ENCODE measurements around the gene TLR1. TPM values are rescaled to one million over a fixed set of nuclear protein-coding genes. Genes with fewer than 3 reads are reported as not detected.

TLR1 gene
- total RNA-seq, 1 donor from 2014 or later: not detected

GRCh38 chr4:38805530-38806145, 1.0 kb upstream of the TLR1 start:
- Mint-ChIP-seq H3K4me3 (no peak overlapping the region), H3K36me3 (ENCODE audit: low read depth) (peaks cover 7% of the 10 kb centered on the region), H3K9me3 (peaks cover 6% of the 10 kb centered on the region), H3K27ac (ENCODE audit: unreplicated experiment) (no peak overlapping the region), H3K27me3 (ENCODE audit: low read depth) (no peaks in the 10 kb centered on the region), H3K4me1 (no peaks in the 10 kb centered on the region)
- no peak for DNase-seq (ENCODE audit: low read depth, low spot score)
- TF ChIP-seq CTCF (conservative IDR thresholded peaks at IDR 0.05): no peak

GRCh38 chr4:38803833-38804653, 548 bp downstream of the TLR1 start:
- no peak overlapping the region for H3K4me3 Mint-ChIP-seq
- H3K9me3 Mint-ChIP-seq: peaks cover 6% of the 10 kb centered on the region

DNA sequence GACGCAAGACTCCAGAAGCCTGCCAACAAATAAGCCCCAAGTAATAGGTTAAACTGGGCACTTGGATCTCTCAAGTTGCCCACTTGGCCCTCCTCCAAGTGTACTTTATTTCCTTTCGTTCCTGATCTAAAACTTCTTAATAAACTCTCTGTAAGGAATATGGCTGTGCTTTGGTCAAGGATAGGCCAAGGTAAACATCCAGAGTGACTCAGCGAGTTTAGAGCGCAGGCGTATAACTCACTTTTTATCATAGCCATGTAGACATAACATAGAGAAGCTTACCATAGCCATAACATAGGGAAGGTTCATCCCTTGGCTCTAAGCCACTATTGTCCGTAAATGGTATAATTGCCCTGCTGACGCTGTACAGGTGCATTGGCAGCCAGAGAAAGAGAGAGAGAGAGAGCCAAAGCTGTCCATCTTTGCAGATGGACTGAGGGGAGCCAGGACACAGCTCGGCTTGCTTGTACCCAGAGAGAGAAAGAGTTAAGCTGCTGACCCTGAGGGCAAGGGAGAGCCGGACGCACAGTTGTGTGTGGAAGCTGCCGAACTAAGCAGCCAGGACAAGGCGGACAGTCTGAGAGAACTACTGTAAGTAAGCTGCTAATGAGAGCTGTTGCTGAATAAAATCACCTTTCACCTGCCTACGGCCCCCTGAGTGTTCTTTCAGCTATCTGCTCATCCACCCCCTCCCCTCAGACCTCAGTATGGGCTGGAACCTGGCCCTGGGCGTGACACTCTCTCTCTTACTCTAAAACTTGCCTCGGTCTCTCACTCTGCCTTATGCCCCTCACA, 1.8 kb downstream of the TLR1 start:
- Mint-ChIP-seq H3K27ac (ENCODE audit: unreplicated experiment) (no peak overlapping the region), H3K36me3 (ENCODE audit: low read depth) (peaks cover 7% of the 10 kb centered on the region), H3K4me1 (no peaks in the 10 kb centered on the region), H3K9me3 (peaks cover 6% of the 10 kb centered on the region), H3K4me3 (no peak overlapping the region), H3K27me3 (ENCODE audit: low read depth) (no peaks in the 10 kb centered on the region)
- no peak for DNase-seq (ENCODE audit: low read depth, low spot score)
- no peak for TF ChIP-seq CTCF (conservative IDR thresholded peaks at IDR 0.05)

More at GRCh38 chr4:38803833-38804653, 548 bp downstream of the TLR1 start:
- Mint-ChIP-seq H3K36me3 (ENCODE audit: low read depth) (peaks cover 7% of the 10 kb centered on the region), H3K27ac (ENCODE audit: unreplicated experiment) (peak overlapping the region; percentile 79), H3K4me1 (no peaks in the 10 kb centered on the region), H3K27me3 (ENCODE audit: low read depth) (no peaks in the 10 kb centered on the region)
- DNase-seq (ENCODE audit: low read depth, low spot score): no peak
- no peak for TF ChIP-seq CTCF (conservative IDR thresholded peaks at IDR 0.05)

DNA sequence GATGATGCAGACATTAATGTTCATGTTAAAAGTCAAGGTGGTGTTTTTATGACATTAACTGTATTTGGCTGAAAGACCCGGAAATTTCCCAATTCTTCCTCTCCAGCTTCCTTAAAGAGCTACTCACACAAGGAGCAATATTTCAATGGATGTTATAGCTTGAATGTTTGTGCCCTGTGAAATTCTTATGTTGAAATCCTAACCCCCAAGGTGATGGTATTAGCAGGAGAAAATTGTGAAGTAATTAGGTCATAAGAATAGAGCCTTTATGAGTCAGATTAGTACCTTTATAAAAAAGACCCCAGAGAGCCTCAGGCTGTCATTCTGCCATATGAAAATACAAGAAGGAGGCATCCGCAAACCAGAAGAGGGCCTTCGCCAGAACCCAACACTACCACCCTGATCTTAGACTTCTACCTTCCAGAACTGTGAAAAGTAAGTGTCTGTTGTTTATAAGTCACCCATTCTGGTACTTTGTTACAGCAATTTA, 3.6 kb downstream of the TLR1 start:
- no peak overlapping the region for H3K4me3 Mint-ChIP-seq
- H3K36me3 Mint-ChIP-seq (ENCODE audit: low read depth): peaks cover 7% of the 10 kb centered on the region
- TF ChIP-seq CTCF (conservative IDR thresholded peaks at IDR 0.05): no peak
- DNase-seq (ENCODE audit: low read depth, low spot score): no peak
- H3K27me3 Mint-ChIP-seq (ENCODE audit: low read depth): no peaks in the 10 kb centered on the region
- H3K4me1 Mint-ChIP-seq: no peaks in the 10 kb centered on the region
- H3K27ac Mint-ChIP-seq (ENCODE audit: unreplicated experiment): no peak overlapping the region
- H3K9me3 Mint-ChIP-seq: peaks cover 6% of the 10 kb centered on the region

- peaks cover 7% of the 10 kb centered on the region for H3K36me3 Mint-ChIP-seq (ENCODE audit: low read depth)
- TF ChIP-seq CTCF (conservative IDR thresholded peaks at IDR 0.05): no peak
Measured at GRCh38 chr4:38800366-38800765, 4.2 kb downstream of the TLR1 start.

More at GRCh38 chr4:38800366-38800765, 4.2 kb downstream of the TLR1 start:
- Mint-ChIP-seq H3K4me3 (no peak overlapping the region), H3K9me3 (peaks cover 6% of the 10 kb centered on the region), H3K4me1 (no peaks in the 10 kb centered on the region), H3K27ac (ENCODE audit: unreplicated experiment) (no peak overlapping the region), H3K27me3 (ENCODE audit: low read depth) (no peaks in the 10 kb centered on the region)
- no peak for DNase-seq (ENCODE audit: low read depth, low spot score)
